ENCODE measurements around the gene UNC5C.

Gene UNC5C

DNA sequence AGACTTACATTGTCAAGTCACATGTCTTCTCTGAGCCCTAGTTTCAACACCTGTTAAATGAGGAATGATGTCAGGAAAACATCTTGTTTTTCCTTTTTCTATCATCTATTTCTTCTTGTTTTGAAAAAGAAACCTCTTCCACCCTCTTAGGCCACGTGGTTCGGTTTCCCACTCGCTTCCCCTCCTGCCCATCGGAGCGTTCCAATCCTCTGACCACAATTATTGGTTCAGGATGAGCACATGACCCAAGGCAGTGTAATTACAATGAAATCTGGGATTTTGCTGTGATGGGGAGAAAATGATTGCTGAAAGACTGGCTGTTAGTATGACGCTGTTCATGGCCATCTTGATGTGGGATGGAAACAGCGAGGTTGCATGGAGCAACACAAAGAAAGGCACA lies 186.7 kb downstream of the UNC5C start:
- Histone ChIP-seq H3F3A (ENCODE audit: insufficient read depth, low read length) (no peaks in the 10 kb centered on the region), H3K36me3 (ENCODE audit: insufficient read depth, low read length) (no peaks in the 10 kb centered on the region), H3K27ac (ENCODE audit: low read depth, low read length, poor library complexity, severe bottlenecking) (no peak overlapping the region), H3K4me3 (ENCODE audit: low read depth, low read length, poor library complexity, severe bottlenecking) (no peak overlapping the region), H3K27me3 (ENCODE audit: insufficient read depth, low read length) (no peaks in the 10 kb centered on the region), H3K4me1 (ENCODE audit: insufficient read depth, low read length, severe bottlenecking) (no peaks in the 10 kb centered on the region), H3K9me2 (ENCODE audit: low read depth, low read length) (no peaks in the 10 kb centered on the region), H2AFZ (ENCODE audit: low read length) (no peak overlapping the region), H4K20me1 (ENCODE audit: insufficient read depth, low read length) (no peaks in the 10 kb centered on the region), H3K9ac (ENCODE audit: low read length) (no peak overlapping the region), H3K4me2 (ENCODE audit: low read length) (no peak overlapping the region), H3K9me3 (ENCODE audit: low read length) (no peaks in the 10 kb centered on the region), H3K79me2 (ENCODE audit: insufficient read depth, low read length) (no peaks in the 10 kb centered on the region)
- TF ChIP-seq EZH2 (IDR thresholded peaks at IDR 0.05; ENCODE audit: borderline replicate concordance, low read length) (no peak), CTCF (IDR thresholded peaks at IDR 0.05; ENCODE audit: low read length) (no peak)

GRCh38 chr4:95361696-95361965 lies 187.1 kb downstream of the UNC5C start:
- Histone ChIP-seq H3K36me3 (ENCODE audit: insufficient read depth, low read length) (no peaks in the 10 kb centered on the region), H4K20me1 (ENCODE audit: insufficient read depth, low read length) (no peaks in the 10 kb centered on the region), H3K9ac (ENCODE audit: low read length) (no peak overlapping the region), H3K27ac (ENCODE audit: low read depth, low read length, poor library complexity, severe bottlenecking) (no peak overlapping the region), H3K4me2 (ENCODE audit: low read length) (no peak overlapping the region), H3K4me3 (ENCODE audit: low read depth, low read length, poor library complexity, severe bottlenecking) (no peak overlapping the region), H3K27me3 (ENCODE audit: insufficient read depth, low read length) (no peaks in the 10 kb centered on the region), H3K9me2 (ENCODE audit: low read depth, low read length) (no peaks in the 10 kb centered on the region), H3K79me2 (ENCODE audit: insufficient read depth, low read length) (no peaks in the 10 kb centered on the region), H3F3A (ENCODE audit: insufficient read depth, low read length) (no peaks in the 10 kb centered on the region), H2AFZ (ENCODE audit: low read length) (no peak overlapping the region), H3K9me3 (ENCODE audit: low read length) (no peaks in the 10 kb centered on the region), H3K4me1 (ENCODE audit: insufficient read depth, low read length, severe bottlenecking) (no peaks in the 10 kb centered on the region)
- TF ChIP-seq CTCF (IDR thresholded peaks at IDR 0.05; ENCODE audit: low read length) (no peak), EZH2 (IDR thresholded peaks at IDR 0.05; ENCODE audit: borderline replicate concordance, low read length) (no peak)

DNA sequence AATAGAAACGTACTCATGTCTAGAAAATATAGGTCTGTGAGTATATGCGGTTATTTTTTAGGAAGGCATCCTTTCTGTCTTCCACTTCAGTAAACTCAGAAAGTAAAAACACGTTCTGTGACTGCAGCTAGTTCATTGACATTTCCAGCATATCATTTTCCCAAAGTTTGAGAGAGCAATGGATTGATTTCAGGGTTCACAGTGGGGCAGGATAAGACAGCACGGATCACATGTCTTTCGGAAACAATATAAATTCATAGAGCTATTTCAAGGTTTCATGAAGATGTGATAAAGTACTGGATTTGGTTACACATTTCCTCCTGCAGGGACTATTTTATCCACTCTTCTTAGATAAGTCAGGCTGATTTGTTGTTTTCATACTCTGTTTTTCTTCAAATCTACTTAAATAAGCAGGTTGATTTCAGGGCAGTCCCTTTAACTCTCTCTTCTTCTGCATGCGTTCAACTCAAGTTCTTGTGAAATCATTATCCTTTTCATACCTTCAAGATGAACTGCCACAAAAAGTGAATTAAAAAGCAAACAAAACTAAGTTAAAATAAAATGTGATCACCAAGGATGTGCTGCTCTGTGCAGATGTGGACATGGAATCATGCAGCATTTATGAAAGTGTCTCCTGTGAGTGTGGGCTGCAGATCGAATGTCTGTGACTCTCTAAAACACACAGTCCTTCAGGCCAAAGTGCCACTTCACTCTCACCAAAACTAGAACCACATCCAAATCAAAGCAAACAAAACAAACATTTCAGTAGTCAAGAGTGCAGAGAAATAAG lies 187.7 kb downstream of the UNC5C start:
- no peak overlapping the region for H2AFZ ChIP-seq (ENCODE audit: low read length)
- H3K4me2 ChIP-seq (ENCODE audit: low read length): no peak overlapping the region
- no peak overlapping the region for H3K27ac ChIP-seq (ENCODE audit: low read depth, low read length, poor library complexity, severe bottlenecking)
- no peaks in the 10 kb centered on the region for H3K79me2 ChIP-seq (ENCODE audit: insufficient read depth, low read length)
- no peaks in the 10 kb centered on the region for H3K36me3 ChIP-seq (ENCODE audit: insufficient read depth, low read length)
- no peaks in the 10 kb centered on the region for H3K9me3 ChIP-seq (ENCODE audit: low read length)
- no peak overlapping the region for H3K4me3 ChIP-seq (ENCODE audit: low read depth, low read length, poor library complexity, severe bottlenecking)
- no peaks in the 10 kb centered on the region for H3K4me1 ChIP-seq (ENCODE audit: insufficient read depth, low read length, severe bottlenecking)
- H3F3A ChIP-seq (ENCODE audit: insufficient read depth, low read length): no peaks in the 10 kb centered on the region
- no peak for TF ChIP-seq EZH2 (IDR thresholded peaks at IDR 0.05; ENCODE audit: borderline replicate concordance, low read length)
- no peak for TF ChIP-seq CTCF (IDR thresholded peaks at IDR 0.05; ENCODE audit: low read length)
- H3K27me3 ChIP-seq (ENCODE audit: insufficient read depth, low read length): no peaks in the 10 kb centered on the region
- no peak overlapping the region for H3K9ac ChIP-seq (ENCODE audit: low read length)
- H4K20me1 ChIP-seq (ENCODE audit: insufficient read depth, low read length): no peaks in the 10 kb centered on the region
- H3K9me2 ChIP-seq (ENCODE audit: low read depth, low read length): no peaks in the 10 kb centered on the region
